Osteoblast (primary cell): ENCODE data around the gene ZNF771. TPM values are rescaled to one million over a fixed set of nuclear protein-coding genes. Genes with fewer than 3 reads are reported as not detected.
A peak's percentile ranks its signal among the peaks of the same experiment; 100 is the strongest.

Experiments
- DNase-seq: peaks from one replicate; pipeline ENCODE4 v3.0.0; 2011; ENCODE audit warnings: low spot score, mixed read lengths; ENCODE audit not compliant: insufficient read length; ENCODE audit errors: missing footprints
- H2AFZ ChIP-seq: 2 replicates; pipeline ENCODE4 v1.6.0; 2011; ENCODE audit warnings: mild to moderate bottlenecking, low read length
- H3K27ac ChIP-seq: 2 replicates; pipeline ENCODE4 v1.5.1; 2011; ENCODE audit warnings: mild to moderate bottlenecking, low read depth, low read length, moderate library complexity
- H3K27me3 ChIP-seq: 2 replicates; pipeline ENCODE4 v1.6.0; 2012; ENCODE audit warnings: mild to moderate bottlenecking, control low read depth, inconsistent platforms, low read length, moderate library complexity; ENCODE audit not compliant: insufficient read depth
- H3K36me3 ChIP-seq: 2 replicates; pipeline ENCODE4 v1.5.1; 2011; ENCODE audit warnings: mild to moderate bottlenecking, low read length, control low read depth, moderate library complexity; ENCODE audit not compliant: insufficient read depth
- H3K4me1 ChIP-seq: 2 replicates; pipeline ENCODE4 v1.5.1; 2011; ENCODE audit warnings: mild to moderate bottlenecking, low read length, control low read depth, moderate library complexity; ENCODE audit not compliant: insufficient read depth
- H3K4me2 ChIP-seq: 2 replicates; pipeline ENCODE4 v1.6.0; 2011; ENCODE audit warnings: mild to moderate bottlenecking, low read length; ENCODE audit not compliant: insufficient read depth
- H3K4me3 ChIP-seq: fragments of 200-600 bp; sonication (generic); 3 replicates; pipeline ENCODE4 v1.5.1; 2012; ENCODE audit warnings: mild to moderate bottlenecking, low read length, inconsistent platforms; ENCODE audit not compliant: insufficient read depth
- H3K79me2 ChIP-seq: 2 replicates; pipeline ENCODE4 v1.6.0; 2012; ENCODE audit warnings: mild to moderate bottlenecking, low read length, control low read depth, inconsistent platforms; ENCODE audit not compliant: insufficient read depth
- H3K9me3 ChIP-seq: 2 replicates; pipeline ENCODE4 v1.5.1; 2011; ENCODE audit warnings: low read depth, low read length, control low read depth
- H4K20me1 ChIP-seq: 2 replicates; pipeline ENCODE4 v1.6.0; 2012; ENCODE audit warnings: mild to moderate bottlenecking, low read length, control low read depth; ENCODE audit not compliant: insufficient read depth
- CTCF ChIP-seq: IDR thresholded peaks from 2 replicates; pipeline ENCODE4 v1.5.1; 2011; ENCODE audit warnings: mild to moderate bottlenecking, low read depth, low read length, moderate library complexity; ENCODE audit errors: extremely low read depth
- total RNA-seq: library from RNA; depleted of rRNA; stranded (reverse); fragments of >200 nt; gene quantifications from 2 replicates; pipeline ENCODE4 v1.2.3, GENCODE V29; 2012

ZNF771 gene
- total RNA-seq, 1 donor, result 14.8 TPM

GRCh38 chr16:30429678-30430427 is 22.4 kb downstream of the ZNF771 start, which contains the start of gene DCTPP1:
TSS of gene DCTPP1 (minus strand) at chr16:30430030. CDS start at chr16:30429980, 50 bp downstream.
- Histone ChIP-seq H3K27me3 (no peaks in the 10 kb centered on the region), H3K27ac (peak within 1 kb of the TSS; percentile 58)

GRCh38 chr16:30430428-30430970 is 23.1 kb downstream of the ZNF771 start:
- Histone ChIP-seq H3K9me3 (no peaks in the 10 kb centered on the region), H3K27me3 (no peaks in the 10 kb centered on the region), H3K4me1 (peaks cover 20% of the 10 kb centered on the region), H3K27ac (peak overlapping the region; percentile 58), H2AFZ (peak overlapping the region; percentile 97), H4K20me1 (no peaks in the 10 kb centered on the region), H3K36me3 (no peaks in the 10 kb centered on the region), H3K4me3 (peak overlapping the region; percentile 88), H3K4me2 (peak overlapping the region; percentile 99), H3K79me2 (peaks cover 23% of the 10 kb centered on the region)
- peak; percentile 81 for DNase-seq
- no peak for TF ChIP-seq CTCF

More at GRCh38 chr16:30429678-30430427, 22.4 kb downstream of the ZNF771 start, which contains the start of gene DCTPP1:
- H3K9me3 ChIP-seq, result no peaks in the 10 kb centered on the region
- peak within 1 kb of the TSS; percentile 99 for H3K4me2 ChIP-seq
- H2AFZ ChIP-seq, result peak within 1 kb of the TSS; percentile 97
- DNase-seq, result peak; percentile 99
- H3K4me3 ChIP-seq, result peak within 1 kb of the TSS; percentile 88
- peaks cover 20% of the 10 kb centered on the region for H3K4me1 ChIP-seq
- peak; percentile 82 for TF ChIP-seq CTCF
- no peaks in the 10 kb centered on the region for H3K36me3 ChIP-seq
- H4K20me1 ChIP-seq, result no peaks in the 10 kb centered on the region
- peaks cover 23% of the 10 kb centered on the region for H3K79me2 ChIP-seq

GRCh38 chr16:30434852-30435251 is 27.4 kb downstream of the ZNF771 start:
- no peaks in the 10 kb centered on the region for H3K27me3 ChIP-seq
- H3K4me2 ChIP-seq, result no peak overlapping the region
- DNase-seq, result no peak
- no peak overlapping the region for H3K27ac ChIP-seq
- no peaks in the 10 kb centered on the region for H3K9me3 ChIP-seq
- no peak overlapping the region for H3K4me3 ChIP-seq
- no peaks in the 10 kb centered on the region for H4K20me1 ChIP-seq
- no peak for TF ChIP-seq CTCF
- H3K4me1 ChIP-seq, result peaks cover 7% of the 10 kb centered on the region
- H3K79me2 ChIP-seq, result no peaks in the 10 kb centered on the region
- no peak overlapping the region for H2AFZ ChIP-seq
- H3K36me3 ChIP-seq, result no peaks in the 10 kb centered on the region

- no peak for DNase-seq
- Histone ChIP-seq H3K36me3 (no peaks in the 10 kb centered on the region), H3K27me3 (no peaks in the 10 kb centered on the region), H3K27ac (no peak overlapping the region), H3K79me2 (no peaks in the 10 kb centered on the region), H2AFZ (no peak overlapping the region), H3K4me1 (no peaks in the 10 kb centered on the region), H3K4me3 (no peak overlapping the region), H3K9me3 (no peaks in the 10 kb centered on the region), H4K20me1 (no peaks in the 10 kb centered on the region), H3K4me2 (no peak overlapping the region)
- TF ChIP-seq CTCF, result no peak
Observed at GRCh38 chr16:30437511-30438046, 30.2 kb downstream of the ZNF771 start.
